HK-2 (cell line): Measurements from ENCODE around the gene DLGAP1.
"Not testable (repeated sequence)": the region's sequence is repeated elsewhere in the genome, so short reads cannot be mapped to it uniquely, and the experiment has no call there.

Source experiments
- DNase-seq: peaks from one replicate; pipeline ENCODE4 v3.0.0-alpha.2; 2018; ENCODE audit not compliant: unreplicated experiment

Gene DLGAP1

GRCh38 chr18:4455113-4455811, at the start of gene DLGAP1:
Gene DLGAP1, minus strand, starts transcription at chr18:4455307.
- peak; percentile 28 for DNase-seq

- DNase-seq: not testable (repeated sequence)
These were observed 39.7 kb upstream of the DLGAP1 start for GRCh38 chr18:4494703-4495284.

GRCh38 chr18:4468511-4468910, 13.4 kb upstream of the DLGAP1 start:
- DNase-seq: no peak

GRCh38 chr18:4454537-4455112, 482 bp downstream of the DLGAP1 start:
- DNase-seq: no peak

- no peak for DNase-seq
These were observed 1.1 kb downstream of the DLGAP1 start for GRCh38 chr18:4453874-4454536.

GRCh38 chr18:4453567-4453873, 1.6 kb downstream of the DLGAP1 start:
- DNase-seq: no peak

- no peak for DNase-seq
These were observed 4.9 kb downstream of the DLGAP1 start for GRCh38 chr18:4450065-4450658.

GRCh38 chr18:4445902-4446301, 9.2 kb downstream of the DLGAP1 start:
- no peak for DNase-seq

- DNase-seq: no peak
These were observed 10.8 kb downstream of the DLGAP1 start for GRCh38 chr18:4444306-4444705.

- DNase-seq: no peak
These were observed 14.0 kb downstream of the DLGAP1 start for GRCh38 chr18:4441098-4441497.

GRCh38 chr18:4438938-4439337, 16.2 kb downstream of the DLGAP1 start:
- no peak for DNase-seq

GRCh38 chr18:4433717-4434116, 21.4 kb downstream of the DLGAP1 start:
- no peak for DNase-seq

- DNase-seq: no peak
These were observed 24.3 kb downstream of the DLGAP1 start for GRCh38 chr18:4430836-4431235.

GRCh38 chr18:4417714-4418113, 37.4 kb downstream of the DLGAP1 start:
- DNase-seq: no peak

- DNase-seq: no peak
These were observed 38.1 kb downstream of the DLGAP1 start for GRCh38 chr18:4416976-4417375.

- DNase-seq: no peak
These were observed 42.8 kb downstream of the DLGAP1 start for GRCh38 chr18:4412286-4412685.

- DNase-seq: no peak
These were observed 48.3 kb downstream of the DLGAP1 start for GRCh38 chr18:4406856-4407255.

- DNase-seq: no peak
These were observed 49.1 kb downstream of the DLGAP1 start for GRCh38 chr18:4405965-4406364.

- DNase-seq: no peak
These were observed 51.3 kb downstream of the DLGAP1 start for GRCh38 chr18:4403836-4404235.

- DNase-seq: no peak
These were observed 54.2 kb downstream of the DLGAP1 start for GRCh38 chr18:4400911-4401310.

- DNase-seq: no peak
These were observed 55.2 kb downstream of the DLGAP1 start for GRCh38 chr18:4399929-4400328.

- DNase-seq: no peak
These were observed 60.4 kb downstream of the DLGAP1 start for GRCh38 chr18:4394700-4395099.

- DNase-seq: no peak
These were observed 63.2 kb downstream of the DLGAP1 start for GRCh38 chr18:4391859-4392258.
